ENCODE results near the gene CACNG5.

DNA sequence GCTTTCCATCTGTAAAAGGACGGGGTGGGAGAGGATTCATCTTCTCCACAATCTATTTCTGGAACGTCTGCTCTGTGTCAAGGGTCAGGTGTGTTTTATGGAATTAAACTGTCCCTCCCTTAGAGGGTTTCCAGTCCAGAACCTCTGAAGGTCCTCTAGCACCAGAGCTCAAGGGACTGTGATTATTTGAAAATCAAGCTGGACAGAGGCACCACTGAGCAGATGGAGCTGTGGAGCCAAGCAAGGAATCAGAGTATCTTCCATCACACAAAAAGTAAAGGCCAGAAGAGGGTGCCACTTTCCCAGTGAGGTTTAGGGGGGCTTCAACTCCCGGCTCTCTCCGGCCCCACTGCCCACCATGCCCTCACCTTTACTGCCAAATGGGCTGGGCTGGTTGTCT lies 6.8 kb downstream of the CACNG5 start:
- TF ChIP-seq, protein P1, sequence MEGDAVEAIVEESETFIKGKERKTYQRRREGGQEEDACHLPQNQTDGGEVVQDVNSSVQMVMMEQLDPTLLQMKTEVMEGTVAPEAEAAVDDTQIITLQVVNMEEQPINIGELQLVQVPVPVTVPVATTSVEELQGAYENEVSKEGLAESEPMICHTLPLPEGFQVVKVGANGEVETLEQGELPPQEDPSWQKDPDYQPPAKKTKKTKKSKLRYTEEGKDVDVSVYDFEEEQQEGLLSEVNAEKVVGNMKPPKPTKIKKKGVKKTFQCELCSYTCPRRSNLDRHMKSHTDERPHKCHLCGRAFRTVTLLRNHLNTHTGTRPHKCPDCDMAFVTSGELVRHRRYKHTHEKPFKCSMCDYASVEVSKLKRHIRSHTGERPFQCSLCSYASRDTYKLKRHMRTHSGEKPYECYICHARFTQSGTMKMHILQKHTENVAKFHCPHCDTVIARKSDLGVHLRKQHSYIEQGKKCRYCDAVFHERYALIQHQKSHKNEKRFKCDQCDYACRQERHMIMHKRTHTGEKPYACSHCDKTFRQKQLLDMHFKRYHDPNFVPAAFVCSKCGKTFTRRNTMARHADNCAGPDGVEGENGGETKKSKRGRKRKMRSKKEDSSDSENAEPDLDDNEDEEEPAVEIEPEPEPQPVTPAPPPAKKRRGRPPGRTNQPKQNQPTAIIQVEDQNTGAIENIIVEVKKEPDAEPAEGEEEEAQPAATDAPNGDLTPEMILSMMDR (IDR thresholded peaks at IDR 0.05; ENCODE audit: insufficient read depth, low read depth, low read length): no peak
- no peak for TF ChIP-seq EZH2 (IDR thresholded peaks at IDR 0.05; ENCODE audit: insufficient read depth, low read length)

All from astrocyte (in vitro differentiated cells and primary cell).